GM04503 (cell line): ENCODE measurements around the gene FLT3.

Experiments used
- DNase-seq: peaks from one replicate; pipeline ENCODE4 v3.0.0-alpha.2; 2012; ENCODE audit warnings: low read depth

FLT3 gene

GRCh38 chr13:28001837-28002473 is 98.4 kb downstream of the FLT3 start:
- no peak for DNase-seq

- DNase-seq, result no peak
Measured at GRCh38 chr13:28001049-28001448, 99.3 kb downstream of the FLT3 start.

GRCh38 chr13:28000567-28000966 is 99.8 kb downstream of the FLT3 start:
- no peak for DNase-seq

GRCh38 chr13:27997904-27998522 is 102.4 kb downstream of the FLT3 start:
- DNase-seq, result no peak

- DNase-seq, result no peak
Measured at GRCh38 chr13:27991881-27992280, 108.5 kb downstream of the FLT3 start.

GRCh38 chr13:27988520-27988919 is 111.9 kb downstream of the FLT3 start, which contains the start of gene URAD:
Gene URAD (minus strand): TSS chr13:27988693. CDS start chr13:27988637, 56 bp downstream.
- DNase-seq, result no peak

- DNase-seq, result no peak
Measured at GRCh38 chr13:27985600-27985999, 114.8 kb downstream of the FLT3 start.

GRCh38 chr13:27982361-27982760 is 118.0 kb downstream of the FLT3 start:
- DNase-seq, result no peak

- no peak for DNase-seq
Measured at GRCh38 chr13:27981006-27981708, 119.2 kb downstream of the FLT3 start.

- no peak for DNase-seq
Measured at GRCh38 chr13:27980280-27980998, 119.9 kb downstream of the FLT3 start.

GRCh38 chr13:27979765-27980279 is 120.6 kb downstream of the FLT3 start:
- no peak for DNase-seq

GRCh38 chr13:27979001-27979643 is 121.3 kb downstream of the FLT3 start:
- DNase-seq, result no peak

- no peak for DNase-seq
Measured at GRCh38 chr13:27978301-27978968, 121.9 kb downstream of the FLT3 start.

GRCh38 chr13:27977476-27978300 is 122.7 kb downstream of the FLT3 start:
- no peak for DNase-seq

GRCh38 chr13:27976362-27977091 is 123.8 kb downstream of the FLT3 start:
- DNase-seq, result no peak

- no peak for DNase-seq
Measured at GRCh38 chr13:27975564-27976361, 124.6 kb downstream of the FLT3 start.

- DNase-seq, result no peak
Measured at GRCh38 chr13:27973961-27974662, 126.3 kb downstream of the FLT3 start.

GRCh38 chr13:27973291-27973690 is 127.1 kb downstream of the FLT3 start:
- DNase-seq, result no peak
